Astrocyte (in vitro differentiated cells and primary cell): ENCODE data around the gene ALDOB. TPM values are rescaled to one million over a fixed set of nuclear protein-coding genes. Genes with fewer than 3 reads are reported as not detected.

ENCODE experiments used
- DNase-seq: peaks from one replicate; pipeline ENCODE4 v3.0.0-alpha.2; 2010; ENCODE audit warnings: low read depth
- FAIRE-seq: peaks from 2 replicates; lab custom pipeline; 2011; peaks lifted over from hg19 to GRCh38; lab: Jason Lieb, UNC
- H2AFZ ChIP-seq: 2 replicates; pipeline ENCODE4 v1.6.0; 2012; ENCODE audit warnings: low read depth, low read length, inconsistent platforms
- H3K27ac ChIP-seq: 2 replicates; pipeline ENCODE4 v1.5.1; 2011; ENCODE audit warnings: low read depth, low read length, inconsistent platforms
- H3K27me3 ChIP-seq: 2 replicates; pipeline ENCODE4 v1.6.0; 2011; ENCODE audit warnings: low read length, inconsistent platforms; ENCODE audit not compliant: insufficient read depth
- H3K36me3 ChIP-seq: 2 replicates; pipeline ENCODE4 v1.5.1; 2011; ENCODE audit warnings: low read length, inconsistent platforms; ENCODE audit not compliant: insufficient read depth
- H3K4me1 ChIP-seq: 2 replicates; pipeline ENCODE4 v1.5.1; 2011; ENCODE audit warnings: low read length, inconsistent platforms; ENCODE audit not compliant: insufficient read depth
- H3K4me2 ChIP-seq: 2 replicates; pipeline ENCODE4 v1.6.0; 2012; ENCODE audit warnings: low read length, inconsistent platforms
- H3K4me3 ChIP-seq: 2 replicates; pipeline ENCODE4 v1.5.1; 2011; ENCODE audit warnings: low read depth, mild to moderate bottlenecking, low read length, inconsistent platforms; ENCODE audit not compliant: insufficient read depth
- H3K79me2 ChIP-seq: 2 replicates; pipeline ENCODE4 v1.6.0; 2012; ENCODE audit warnings: mild to moderate bottlenecking, low read length, inconsistent platforms; ENCODE audit not compliant: insufficient read depth
- H3K9ac ChIP-seq: 2 replicates; pipeline ENCODE4 v1.6.0; 2012; ENCODE audit warnings: mild to moderate bottlenecking, low read length, inconsistent platforms
- H3K9me3 ChIP-seq: 2 replicates; pipeline ENCODE4 v1.5.1; 2012; ENCODE audit warnings: low read depth, mild to moderate bottlenecking, low read length, inconsistent platforms; ENCODE audit not compliant: insufficient read depth
- H4K20me1 ChIP-seq: 2 replicates; pipeline ENCODE4 v1.6.0; 2012; ENCODE audit warnings: low read length, inconsistent platforms; ENCODE audit not compliant: insufficient read depth
- H3K27ac Mint-ChIP-seq: one replicate; pipeline ENCODE4 v1.8.0; 2021; ENCODE audit warnings: mild to moderate bottlenecking, mixed read lengths; ENCODE audit not compliant: unreplicated experiment
- H3K27me3 Mint-ChIP-seq: one replicate; pipeline ENCODE4 v1.8.0; 2021; ENCODE audit warnings: low read depth, mixed read lengths; ENCODE audit not compliant: unreplicated experiment
- H3K36me3 Mint-ChIP-seq: one replicate; pipeline ENCODE4 v1.8.0; 2021; ENCODE audit warnings: low read depth, mixed read lengths; ENCODE audit not compliant: unreplicated experiment
- H3K4me1 Mint-ChIP-seq: one replicate; pipeline ENCODE4 v1.8.0; 2021; ENCODE audit warnings: low read depth, mixed read lengths; ENCODE audit not compliant: unreplicated experiment
- H3K4me3 Mint-ChIP-seq: one replicate; pipeline ENCODE4 v1.8.0; 2021; ENCODE audit warnings: mild to moderate bottlenecking, moderate library complexity, mixed read lengths; ENCODE audit not compliant: unreplicated experiment
- H3K9me3 Mint-ChIP-seq: one replicate; pipeline ENCODE4 v1.8.0; 2021; ENCODE audit warnings: mild to moderate bottlenecking, mixed read lengths; ENCODE audit not compliant: unreplicated experiment
- CTCF ChIP-seq: IDR thresholded peaks from 2 replicates; pipeline ENCODE4 v1.5.1; 2011; ENCODE audit warnings: low read depth, mild to moderate bottlenecking, inconsistent platforms, low read length, moderate library complexity; ENCODE audit not compliant: insufficient read depth
- EZH2 ChIP-seq: IDR thresholded peaks from 2 replicates; pipeline ENCODE4 v1.6.1; 2012; ENCODE audit warnings: mild to moderate bottlenecking, low read length, inconsistent platforms; ENCODE audit not compliant: insufficient read depth
- total RNA-seq: library from RNA; stranded (reverse); gene quantifications from 2 replicates; pipeline ENCODE4 v1.2.1, GENCODE V29; 2021

Gene ALDOB
- total RNA-seq, 1 donor from 2014 or later = not detected

- Mint-ChIP-seq H3K27me3 (no peaks in the 10 kb centered on the region), H3K9me3 (no peaks in the 10 kb centered on the region), H3K4me1 (peaks cover 1% of the 10 kb centered on the region), H3K4me3 (no peak overlapping the region), H3K36me3 (no peaks in the 10 kb centered on the region), H3K27ac (no peak overlapping the region)
- Histone ChIP-seq H3K36me3 (no peaks in the 10 kb centered on the region), H3K4me3 (no peak overlapping the region), H2AFZ (no peak overlapping the region), H3K27me3 (peaks cover 2% of the 10 kb centered on the region), H3K79me2 (no peaks in the 10 kb centered on the region), H4K20me1 (no peaks in the 10 kb centered on the region), H3K9ac (no peak overlapping the region), H3K4me2 (no peak overlapping the region), H3K4me1 (no peaks in the 10 kb centered on the region), H3K9me3 (no peaks in the 10 kb centered on the region), H3K27ac (no peak overlapping the region)
- no peak for TF ChIP-seq EZH2
- no peak for TF ChIP-seq CTCF
- no peak for FAIRE-seq
- no peak for DNase-seq
These were observed 2.2 kb upstream of the ALDOB start for GRCh38 chr9:101437806-101438232.

DNA sequence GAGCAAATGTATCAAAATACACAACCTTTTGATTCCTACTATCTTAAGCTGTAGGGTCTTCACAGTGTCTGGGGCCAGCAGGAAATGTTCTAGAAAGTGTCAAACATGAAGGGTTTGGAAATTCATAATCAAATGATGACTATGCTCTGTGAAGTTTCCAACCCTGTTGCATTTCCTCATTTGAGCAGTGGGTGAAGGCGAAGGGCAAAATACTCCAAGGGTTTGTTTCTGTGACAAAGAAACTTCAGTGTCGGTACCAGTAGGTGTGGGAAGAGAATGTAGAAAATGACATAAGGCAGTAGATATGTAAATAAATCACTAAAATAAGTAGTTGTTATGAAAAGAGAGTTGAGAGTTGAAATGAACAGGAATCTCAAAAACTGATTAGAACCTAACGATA lies 576 bp downstream of the ALDOB start:
- Histone ChIP-seq H3K36me3 (no peaks in the 10 kb centered on the region), H4K20me1 (no peaks in the 10 kb centered on the region), H3K9ac (no peak overlapping the region), H3K4me3 (no peak overlapping the region), H3K27me3 (peaks cover 2% of the 10 kb centered on the region), H3K4me1 (no peaks in the 10 kb centered on the region), H3K4me2 (no peak overlapping the region), H3K9me3 (no peaks in the 10 kb centered on the region), H3K79me2 (no peaks in the 10 kb centered on the region), H3K27ac (no peak overlapping the region), H2AFZ (no peak overlapping the region)
- H3K4me1 Mint-ChIP-seq = peaks cover 1% of the 10 kb centered on the region
- FAIRE-seq (no peak), DNase-seq (no peak)
- H3K4me3 Mint-ChIP-seq = no peak overlapping the region
- H3K9me3 Mint-ChIP-seq = no peaks in the 10 kb centered on the region
- peaks cover 10% of the 10 kb centered on the region for H3K27me3 Mint-ChIP-seq
- H3K27ac Mint-ChIP-seq = no peak overlapping the region
- TF ChIP-seq CTCF = no peak
- TF ChIP-seq EZH2 = no peak
- no peaks in the 10 kb centered on the region for H3K36me3 Mint-ChIP-seq

GRCh38 chr9:101433229-101433628 lies 2.3 kb downstream of the ALDOB start:
- Histone ChIP-seq H3K79me2 (no peaks in the 10 kb centered on the region), H3K36me3 (no peaks in the 10 kb centered on the region), H3K9ac (no peak overlapping the region), H2AFZ (no peak overlapping the region), H3K9me3 (no peaks in the 10 kb centered on the region), H3K27me3 (peaks cover 2% of the 10 kb centered on the region), H3K4me3 (no peak overlapping the region), H4K20me1 (no peaks in the 10 kb centered on the region), H3K4me1 (no peaks in the 10 kb centered on the region), H3K4me2 (no peak overlapping the region), H3K27ac (no peak overlapping the region)
- FAIRE-seq (no peak), DNase-seq (no peak)
- H3K27ac Mint-ChIP-seq = no peak overlapping the region
- H3K4me3 Mint-ChIP-seq = no peak overlapping the region
- peaks cover 1% of the 10 kb centered on the region for H3K4me1 Mint-ChIP-seq
- H3K36me3 Mint-ChIP-seq = no peaks in the 10 kb centered on the region
- H3K9me3 Mint-ChIP-seq = no peaks in the 10 kb centered on the region
- H3K27me3 Mint-ChIP-seq = peaks cover 14% of the 10 kb centered on the region
- TF ChIP-seq EZH2 (no peak), CTCF (no peak)
